ENCODE measurements around the gene ARSD. TPM values are rescaled to one million over a fixed set of nuclear protein-coding genes. Genes with fewer than 3 reads are reported as not detected.

The ARSD gene
- total RNA-seq, 2 donors from 2014 or later, result 52.1 to 69.5 TPM

GRCh38 chrX:2962381-2962780, 33.2 kb upstream of the ARSD start:
- no peak for DNase-seq (ENCODE audit: low spot score)
- Histone ChIP-seq H3K4me3 (no peak overlapping the region), H3K27me3 (replicated peaks; ENCODE audit: insufficient read depth) (no peaks in the 10 kb centered on the region), H3K9me3 (no peaks in the 10 kb centered on the region), H3K36me3 (no peaks in the 10 kb centered on the region), H3K27ac (no peak overlapping the region), H3K4me1 (replicated peaks) (no peaks in the 10 kb centered on the region)
- intact Hi-C loops (cut with DNase I), result no loop called here
- 88% methylated on average over 11 of the region's 11 CpGs for WGBS
- no peak for TF ChIP-seq CTCF (IDR thresholded peaks at IDR 0.05)
- no peak for TF ChIP-seq POLR2AphosphoS5 (IDR thresholded peaks at IDR 0.05)
- TF ChIP-seq POLR2A (IDR thresholded peaks at IDR 0.05), result no peak

GRCh38 chrX:2960861-2961515, 31.8 kb upstream of the ARSD start:
- no peaks in the 10 kb centered on the region for H3K4me1 ChIP-seq (replicated peaks)
- no peaks in the 10 kb centered on the region for H3K9me3 ChIP-seq
- no peaks in the 10 kb centered on the region for H3K27me3 ChIP-seq (replicated peaks; ENCODE audit: insufficient read depth)
- no peak for DNase-seq (ENCODE audit: low spot score)
- TF ChIP-seq POLR2A (IDR thresholded peaks at IDR 0.05) (no peak), POLR2AphosphoS5 (IDR thresholded peaks at IDR 0.05) (no peak)
- intact Hi-C loops (cut with DNase I), result no loop called here
- H3K36me3 ChIP-seq, result no peaks in the 10 kb centered on the region
- H3K27ac ChIP-seq, result no peak overlapping the region
- no peak overlapping the region for H3K4me3 ChIP-seq
- 87% methylated on average over 12 of the region's 14 CpGs for WGBS

- TF ChIP-seq POLR2A (IDR thresholded peaks at IDR 0.05) (no peak), POLR2AphosphoS5 (IDR thresholded peaks at IDR 0.05) (no peak), CTCF (IDR thresholded peaks at IDR 0.05) (no peak)
- WGBS, result 80% methylated on average over 9 of the region's 9 CpGs
- DNase-seq (ENCODE audit: low spot score), result no peak
Measured at GRCh38 chrX:2958199-2958598, 29.1 kb upstream of the ARSD start.

GRCh38 chrX:2955838-2956237, 26.7 kb upstream of the ARSD start:
- intact Hi-C loops (cut with DNase I), result no loop called here
- DNase-seq (ENCODE audit: low spot score), result no peak
- H3K4me3 ChIP-seq, result no peak overlapping the region
- H3K9me3 ChIP-seq, result no peaks in the 10 kb centered on the region
- no peaks in the 10 kb centered on the region for H3K27me3 ChIP-seq (replicated peaks; ENCODE audit: insufficient read depth)
- 100% methylated on average over 4 of the region's 4 CpGs for WGBS
- H3K36me3 ChIP-seq, result no peaks in the 10 kb centered on the region
- no peak overlapping the region for H3K27ac ChIP-seq
- TF ChIP-seq CTCF (IDR thresholded peaks at IDR 0.05) (no peak), POLR2AphosphoS5 (IDR thresholded peaks at IDR 0.05) (no peak), POLR2A (IDR thresholded peaks at IDR 0.05) (no peak)
- H3K4me1 ChIP-seq (replicated peaks), result no peaks in the 10 kb centered on the region

More at GRCh38 chrX:2958199-2958598, 29.1 kb upstream of the ARSD start:
- Histone ChIP-seq H3K9me3 (no peaks in the 10 kb centered on the region), H3K27ac (no peak overlapping the region), H3K4me3 (no peak overlapping the region), H3K4me1 (replicated peaks) (no peaks in the 10 kb centered on the region), H3K36me3 (no peaks in the 10 kb centered on the region), H3K27me3 (replicated peaks; ENCODE audit: insufficient read depth) (no peaks in the 10 kb centered on the region)
- intact Hi-C loops (cut with DNase I), result no loop called here

- H3K4me1 ChIP-seq (replicated peaks), result no peaks in the 10 kb centered on the region
- no peaks in the 10 kb centered on the region for H3K36me3 ChIP-seq
- intact Hi-C loops (cut with DNase I), result no loop called here
- H3K27me3 ChIP-seq (replicated peaks; ENCODE audit: insufficient read depth), result no peaks in the 10 kb centered on the region
- TF ChIP-seq POLR2AphosphoS5 (IDR thresholded peaks at IDR 0.05) (no peak), POLR2A (IDR thresholded peaks at IDR 0.05) (no peak), CTCF (IDR thresholded peaks at IDR 0.05) (no peak)
- H3K27ac ChIP-seq, result no peak overlapping the region
- 96% methylated on average over 10 of the region's 10 CpGs for WGBS
- DNase-seq (ENCODE audit: low spot score), result no peak
- H3K9me3 ChIP-seq, result no peaks in the 10 kb centered on the region
- H3K4me3 ChIP-seq, result no peak overlapping the region
Measured at GRCh38 chrX:2955281-2955680, 26.1 kb upstream of the ARSD start.

Measured in prostate gland (tissue), 2 donors.